HepG2 (cell line): ENCODE results near the gene FARSB. TPM values are rescaled to one million over a fixed set of nuclear protein-coding genes. Genes with fewer than 3 reads are reported as not detected.

Source experiments
- ATAC-seq: fragments of 200-7000 bp; cut with Tn5 transposase; 3 replicates; pipeline ENCODE4 v1.9.1; 2020; ENCODE audit warnings: mild to moderate bottlenecking, moderate library complexity
- BruUV-seq: library from RNA; stranded (reverse); fragments of 400-500 nt; replicated peaks from 2 replicates; lab custom pipeline; 2021; lab: Mats Ljungman, UMichigan
- CTCF ChIA-PET: fragments of 300-600 bp; formaldehyde crosslinking; extraction: SDS; loops from one replicate; lab custom pipeline; 2021; ENCODE audit warnings: low total read pairs, inconsistent platforms, low intra/inter-chr PET ratio; lab: Yijun Ruan, JAX
- POLR2A ChIA-PET: fragments of 350-600 bp; sonication (Branson Sonifier 250); formaldehyde crosslinking; loops from one replicate; lab custom pipeline; 2020; ENCODE audit warnings: antibody characterized with exemption, inconsistent platforms; lab: Yijun Ruan, JAX
- DNase-seq: peaks from one replicate; pipeline ENCODE4 v3.0.0-alpha.2; 2015; ENCODE audit warnings: low spot score
- FAIRE-seq: peaks from 3 replicates; lab custom pipeline; 2011; peaks lifted over from hg19 to GRCh38; lab: Jason Lieb, UNC
- H2AFZ ChIP-seq: one replicate; pipeline ENCODE4 v1.6.1; 2011; ENCODE audit warnings: low read length, inconsistent platforms
- H3K27ac ChIP-seq: fragments of 300-600 bp; 3 replicates; pipeline ENCODE4 v1.8.0; 2011; ENCODE audit warnings: mixed run types, mild to moderate bottlenecking, mixed read lengths, low read length, inconsistent platforms; ENCODE audit not compliant: insufficient read depth; ENCODE audit errors: extremely low read length
- H3K27me3 ChIP-seq, 2 experiments: fragments of 200-600 bp in 1 of 2; 2 replicates in 1 of 2; 3 replicates in 1 of 2; pipeline versions ENCODE4 v1.6.0 to v1.8.0; 2011; ENCODE audit warnings: low read length in 2 of 2, mild to moderate bottlenecking in 2 of 2, moderate library complexity in 2 of 2, inconsistent platforms in 1 of 2; ENCODE audit not compliant: insufficient read depth in 2 of 2, control insufficient read depth in 1 of 2
- H3K36me3 ChIP-seq, 2 experiments: fragments of 200-600 bp in 1 of 2; replicated peaks in 1 of 2; 2 replicates in 1 of 2; 3 replicates in 1 of 2; pipeline versions ENCODE4 v1.5.1 to v1.8.0; 2011; ENCODE audit warnings: low read length in 2 of 2, inconsistent platforms in 1 of 2; ENCODE audit not compliant: insufficient read depth in 2 of 2, control insufficient read depth in 1 of 2
- H3K4me1 ChIP-seq: 2 replicates; pipeline ENCODE4 v1.5.1; 2012; ENCODE audit warnings: low read length, inconsistent platforms; ENCODE audit not compliant: insufficient read depth
- H3K4me2 ChIP-seq: 2 replicates; pipeline ENCODE4 v1.6.0; 2011; ENCODE audit warnings: low read depth, low read length, inconsistent platforms
- H3K4me3 ChIP-seq, 3 experiments: fragments of 200-600 bp in 1 of 3; sonication (generic), shearing (Covaris generic) in 1 of 3; replicated peaks in 1 of 3; 2 replicates each; pipeline ENCODE4 v1.5.1; 2011 to 2016; ENCODE audit warnings: low read length in 3 of 3, inconsistent platforms in 2 of 3, low read depth in 2 of 3, mild to moderate bottlenecking in 2 of 3, control low read depth in 1 of 3, mixed read lengths in 1 of 3; ENCODE audit not compliant: insufficient read depth in 1 of 3
- H3K79me2 ChIP-seq: one replicate; pipeline ENCODE4 v1.6.1; 2011; ENCODE audit warnings: low read length, inconsistent platforms; ENCODE audit not compliant: insufficient read depth
- H3K9ac ChIP-seq: 2 replicates; pipeline ENCODE4 v1.6.0; 2011; ENCODE audit warnings: mild to moderate bottlenecking, low read depth, low read length, inconsistent platforms; ENCODE audit not compliant: insufficient read depth
- H3K9me3 ChIP-seq: 2 replicates; pipeline ENCODE4 v1.5.1; 2012; ENCODE audit warnings: mild to moderate bottlenecking, low read length
- H4K20me1 ChIP-seq: 2 replicates; pipeline ENCODE4 v1.6.0; 2011; ENCODE audit warnings: inconsistent platforms, mild to moderate bottlenecking, low read length, moderate library complexity; ENCODE audit not compliant: insufficient read depth
- BHLHE40 ChIP-seq: IDR thresholded peaks from 2 replicates; pipeline ENCODE4 v1.6.1; 2011; ENCODE audit warnings: low read length, improper control_type of control experiment
- RFXANK ChIP-seq: IDR thresholded peaks from 2 replicates; pipeline ENCODE4 v1.6.1; 2016
- SIN3B ChIP-seq: fragments of 150-350 bp; IDR thresholded peaks from 2 replicates; pipeline ENCODE4 v1.6.1; 2014; ENCODE audit warnings: low read length
- YY1 ChIP-seq: IDR thresholded peaks from 2 replicates; pipeline ENCODE4 v1.6.1; 2011; ENCODE audit warnings: low read length, low read depth, moderate library complexity, mild to moderate bottlenecking; ENCODE audit not compliant: insufficient read depth, insufficient replicate concordance
- ZFP41 ChIP-seq: sonication (generic); formaldehyde crosslinking; IDR thresholded peaks from 2 replicates; pipeline ENCODE4 v1.4.0; 2020; ENCODE audit warnings: mild to moderate bottlenecking, missing genetic modification reagents, borderline replicate concordance
- ZNF709 ChIP-seq: sonication (generic); formaldehyde crosslinking; IDR thresholded peaks from 2 replicates; pipeline ENCODE4 v1.5.0; 2020; ENCODE audit warnings: mild to moderate bottlenecking, missing genetic modification reagents
- ZNF781 ChIP-seq: sonication (generic); formaldehyde crosslinking; IDR thresholded peaks from 2 replicates; pipeline ENCODE4 v1.5.1; 2020; ENCODE audit warnings: borderline replicate concordance, mild to moderate bottlenecking, missing genetic modification reagents; ENCODE audit errors: not compliant biosample characterization
- WGBS: methylation state at CpG from one replicate; pipeline ENCODE4 v1.1.6; 2017; ENCODE audit warnings: low lambda C conversion rate; 5-methylcytosine and 5-hydroxymethylcytosine counted together
- in situ Hi-C: cut with HindIII; loops from 2 replicates; pipeline ENCODE4 v1.10.0; 2017; ENCODE audit warnings: low pct_unique_long_range_greater_than_20kb; ENCODE audit not compliant: extremely low pct_ligation_motif_present
- intact Hi-C: fragments of 100-400 bp; cut with micrococcal nuclease; formaldehyde crosslinking; loops from one replicate; pipeline ENCODE4 v1.10.0; 2022; ENCODE audit not compliant: unreplicated experiment
- polyA plus RNA-seq, 8 experiments: library from polyadenylated mRNA; depleted of rRNA in 3 of 8; stranded (reverse) in 7 of 8; unstranded in 1 of 8; fragments of >200 nt; fragmentation: Illumina TruSeq in 4 of 8; extraction: Trizol in 4 of 8; gene quantifications; 2 replicates each; pipeline versions ENCODE4 v1.2.1 to v1.2.3, GENCODE V29; 2011 to 2016; ENCODE audit warnings: low read depth in 4 of 8, missing spikeins in 1 of 8, mixed read lengths in 1 of 8; ENCODE audit not compliant: insufficient read depth in 1 of 8
- total RNA-seq, 5 experiments: library from RNA; depleted of rRNA; stranded (reverse); fragments of >200 nt; fragmentation: Illumina TruSeq; extraction: Trizol; gene quantifications; 2 replicates each; pipeline ENCODE4 v1.2.3, GENCODE V29; 2016; ENCODE audit warnings: low read depth in 1 of 5
- TF ChIP-seq, protein P1 (sequence below): IDR thresholded peaks from 2 replicates; pipeline ENCODE4 v1.6.1; 2016; ENCODE audit warnings: missing compliant biosample characterization, missing genetic modification reagents, borderline replicate concordance

FARSB gene
- total and polyA plus RNA-seq, 2 of the 13 experiments (the other 11 are each of a cell fraction or from before 2014, with no cell fraction given), result 23.3 to 45.9 TPM

DNA sequence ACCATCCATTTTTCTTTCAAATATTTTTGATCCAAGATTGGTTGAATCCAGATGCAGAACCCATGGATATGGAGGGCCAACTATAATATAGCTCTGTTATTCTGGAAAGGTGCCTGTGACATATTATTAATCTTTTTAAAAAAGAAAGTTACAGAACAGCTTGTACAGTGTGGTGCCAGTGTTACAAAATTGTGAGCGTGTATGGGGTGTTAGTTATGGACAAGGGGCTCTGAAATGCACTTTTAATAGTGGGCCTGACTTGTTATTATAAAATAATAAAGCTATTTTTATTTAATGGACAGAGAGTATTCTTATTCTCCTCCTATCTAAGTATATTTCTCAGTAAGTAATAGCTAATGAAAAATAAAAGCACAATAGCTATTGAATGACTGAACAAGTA, 111.2 kb downstream of the FARSB start:
- H3K27me3 ChIP-seq, result peaks cover 2 to 3% of the 10 kb centered on the region in 2 experiments; a peak in 1 of 5 replicates
- H2AFZ ChIP-seq, result no peak overlapping the region
- H3K4me1 ChIP-seq, result peaks cover 6% of the 10 kb centered on the region; the same call in 1 of the 2 replicates
- no peak overlapping the region for H3K4me2 ChIP-seq
- TF ChIP-seq SIN3B (no peak), YY1 (no peak), ZNF781 (CRISPR knock-in tag) (no peak), ZFP41 (CRISPR knock-in tag) (no peak), ZNF709 (CRISPR knock-in tag) (no peak), BHLHE40 (no peak), RFXANK (no peak)
- TF ChIP-seq, all 625 proteins: peak for 0
- in situ Hi-C loops, result no loop called here
- H3K36me3 ChIP-seq, result no peaks in the 10 kb centered on the region
- CTCF ChIA-PET, result no interaction called here
- intact Hi-C loops, result no loop called here
- H3K79me2 ChIP-seq, result no peaks in the 10 kb centered on the region
- FAIRE-seq (no peak), ATAC-seq (no peak), DNase-seq (no peak)
- H3K27ac ChIP-seq, result no peak overlapping the region
- H4K20me1 ChIP-seq, result no peaks in the 10 kb centered on the region
- BruUV-seq, result no TSS peak
- no peak overlapping the region for H3K9ac ChIP-seq
- POLR2A ChIA-PET, result interaction anchor here (0.8 kb wide), 1 partner anchor 305 kb away, joined by 4 read pairs; no protein-coding TSS in a partner anchor
- H3K4me3 ChIP-seq, result no peak overlapping the region
- H3K9me3 ChIP-seq, result no peaks in the 10 kb centered on the region
- WGBS, result 2% methylated on average over 1 of the region's 1 CpG

DNA sequence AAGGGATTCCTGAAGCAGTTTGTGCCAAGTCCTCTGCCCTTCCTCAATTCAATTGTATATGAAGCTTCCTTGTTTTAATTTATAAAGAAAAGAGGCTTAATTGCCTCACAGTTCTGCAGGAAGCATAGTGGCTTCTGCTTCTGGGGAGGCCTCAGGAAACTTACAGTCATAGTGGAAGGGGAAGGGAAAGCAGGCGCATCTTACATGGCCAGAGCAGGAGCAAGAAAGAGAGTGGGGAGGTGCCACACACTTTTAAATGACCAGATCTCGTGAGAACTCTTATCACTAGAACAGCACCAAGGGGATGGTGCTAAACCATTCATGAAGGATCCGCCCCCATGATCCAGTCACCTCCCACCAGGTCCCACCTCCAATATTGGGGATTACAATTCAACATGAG, 117.4 kb downstream of the FARSB start:
- WGBS, result 16% methylated on average over 3 of the region's 3 CpGs
- BruUV-seq, result no TSS peak

More for the DNA sequence above, 117.4 kb downstream of the FARSB start:
- Histone ChIP-seq H3K27ac (no peak overlapping the region), H3K4me2 (no peak overlapping the region), H3K79me2 (no peaks in the 10 kb centered on the region), H3K9ac (no peak overlapping the region), H3K4me1 (no peaks in the 10 kb centered on the region), H3K9me3 (no peaks in the 10 kb centered on the region), H2AFZ (no peak overlapping the region), H4K20me1 (no peaks in the 10 kb centered on the region), H3K4me3 (no peak overlapping the region)
- FAIRE-seq (no peak), DNase-seq (no peak)
- in situ Hi-C loops, result no loop called here
- intact Hi-C loops, result no loop called here
- POLR2A ChIA-PET, result no interaction called here
- TF ChIP-seq, protein P1, sequence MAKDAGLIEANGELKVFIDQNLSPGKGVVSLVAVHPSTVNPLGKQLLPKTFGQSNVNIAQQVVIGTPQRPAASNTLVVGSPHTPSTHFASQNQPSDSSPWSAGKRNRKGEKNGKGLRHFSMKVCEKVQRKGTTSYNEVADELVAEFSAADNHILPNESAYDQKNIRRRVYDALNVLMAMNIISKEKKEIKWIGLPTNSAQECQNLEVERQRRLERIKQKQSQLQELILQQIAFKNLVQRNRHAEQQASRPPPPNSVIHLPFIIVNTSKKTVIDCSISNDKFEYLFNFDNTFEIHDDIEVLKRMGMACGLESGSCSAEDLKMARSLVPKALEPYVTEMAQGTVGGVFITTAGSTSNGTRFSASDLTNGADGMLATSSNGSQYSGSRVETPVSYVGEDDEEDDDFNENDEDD (CRISPR knock-in tag), result no peak
- TF ChIP-seq, all 625 proteins: peak for 0
- ATAC-seq, result no peak
- Histone ChIP-seq H3K36me3 (no peaks in the 10 kb centered on the region), H3K27me3 (peaks cover 0 to 6% of the 10 kb centered on the region in 2 experiments; a peak in 1 of 5 replicates)
- CTCF ChIA-PET, result no interaction called here
